ENCODE data around the gene ALK.

The ALK gene

DNA sequence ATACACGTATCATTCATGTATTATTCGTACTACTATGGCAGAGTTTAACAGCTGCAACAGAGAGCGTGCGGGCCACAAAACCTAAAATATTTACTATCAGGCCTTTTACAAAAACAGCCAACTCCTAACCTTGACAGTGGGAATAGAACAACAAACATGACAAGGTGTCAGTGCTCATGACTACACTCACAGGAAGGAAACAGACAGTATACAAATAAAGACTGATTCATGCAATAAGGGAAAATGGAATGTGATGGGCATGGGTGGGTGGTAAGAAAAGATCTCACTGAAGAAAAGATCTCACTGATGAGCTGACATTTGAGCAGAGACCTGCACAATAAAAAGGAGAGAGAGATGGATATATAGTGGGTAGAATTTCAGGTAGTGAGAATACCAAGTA is 347.8 kb downstream of the ALK start:
- DNase-seq (ENCODE audit: low spot score): no peak

DNA sequence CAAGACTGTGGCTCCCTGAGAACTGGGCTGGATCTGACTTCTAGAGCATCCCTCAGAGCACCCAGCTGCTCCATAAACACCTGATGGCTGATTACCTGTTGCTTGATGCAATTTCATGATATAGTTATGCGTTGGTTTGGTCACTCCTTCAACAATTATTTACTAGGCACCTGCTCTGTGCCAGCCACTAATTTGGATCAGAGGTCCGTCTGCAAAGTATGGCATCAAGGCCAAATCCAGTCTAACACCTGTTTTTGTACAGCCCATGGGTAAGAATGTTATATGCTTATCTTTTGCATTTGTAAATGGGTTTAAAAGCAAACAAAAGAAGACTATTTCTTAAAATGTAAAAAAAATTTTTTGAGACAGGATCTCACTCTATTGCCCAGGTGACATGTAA is 348.2 kb downstream of the ALK start:
- DNase-seq (ENCODE audit: low spot score): no peak

DNA sequence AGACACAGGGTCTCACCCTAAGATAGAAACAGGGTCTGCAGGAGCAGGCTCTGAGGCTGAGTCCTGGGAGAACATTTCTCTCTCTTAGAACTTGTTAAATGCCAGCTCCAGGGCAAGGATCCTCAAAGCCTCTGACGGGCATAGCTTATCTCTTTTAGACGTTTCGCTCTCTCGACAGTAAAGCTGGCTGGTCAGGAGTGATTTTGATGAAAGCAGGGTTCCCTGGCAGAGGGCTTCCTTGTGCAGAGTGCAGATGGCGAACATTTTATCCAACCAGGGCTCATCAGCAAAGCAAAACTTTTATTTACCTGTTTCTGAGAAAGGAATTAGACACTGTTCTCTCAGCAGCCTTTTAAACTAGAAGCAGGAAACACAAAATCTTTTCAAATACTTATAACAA is 350.8 kb downstream of the ALK start:
- DNase-seq (ENCODE audit: low spot score): no peak

DNA sequence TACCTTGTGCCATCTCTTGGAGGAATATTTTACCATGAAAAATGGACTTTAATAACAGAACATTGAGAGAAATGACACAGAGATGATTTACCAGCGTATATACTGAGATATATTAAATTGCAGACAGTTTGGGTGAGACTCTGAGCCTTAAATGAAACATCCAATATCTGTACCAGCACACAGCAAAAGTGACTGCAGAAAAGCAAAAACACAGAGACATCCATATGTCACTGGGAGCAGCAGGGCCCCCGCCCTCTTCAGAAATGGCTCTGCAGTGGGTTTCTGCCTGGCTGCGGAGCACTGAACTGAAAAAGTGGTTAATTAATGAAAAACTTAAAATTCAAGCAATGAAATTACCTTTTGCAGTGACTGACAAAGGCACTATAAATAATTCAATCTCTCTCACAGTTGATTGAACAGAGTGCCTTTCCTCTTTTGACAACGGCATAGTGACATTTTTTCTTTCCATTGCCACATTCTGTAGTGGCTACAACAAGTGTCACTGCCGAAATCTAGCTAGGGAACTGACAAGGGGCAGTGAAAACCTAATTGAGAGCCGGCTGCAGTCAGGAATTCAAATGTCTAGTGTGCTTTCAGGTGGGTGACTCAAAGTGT is 353.4 kb downstream of the ALK start:
- no peak for DNase-seq (ENCODE audit: low spot score)

DNA sequence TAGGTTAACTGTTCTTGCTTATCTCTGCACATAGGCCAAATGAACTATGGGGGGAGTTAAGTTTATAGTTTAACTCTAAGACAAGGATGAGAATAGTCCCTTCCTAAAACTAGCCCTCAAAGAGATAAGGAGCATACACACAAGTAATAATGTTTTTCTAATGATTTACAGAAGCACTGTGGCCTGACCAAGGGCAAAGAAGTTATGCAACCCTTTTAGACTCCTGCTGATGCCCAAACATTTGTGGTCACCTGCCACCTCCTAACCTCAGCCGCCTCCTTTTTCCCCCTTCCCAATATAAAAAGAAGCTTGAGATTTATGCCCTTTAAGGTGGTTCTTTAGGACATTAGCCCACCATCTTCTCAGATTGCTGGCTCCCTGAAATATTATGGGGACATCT is 357.7 kb downstream of the ALK start:
- DNase-seq (ENCODE audit: low spot score): no peak

DNA sequence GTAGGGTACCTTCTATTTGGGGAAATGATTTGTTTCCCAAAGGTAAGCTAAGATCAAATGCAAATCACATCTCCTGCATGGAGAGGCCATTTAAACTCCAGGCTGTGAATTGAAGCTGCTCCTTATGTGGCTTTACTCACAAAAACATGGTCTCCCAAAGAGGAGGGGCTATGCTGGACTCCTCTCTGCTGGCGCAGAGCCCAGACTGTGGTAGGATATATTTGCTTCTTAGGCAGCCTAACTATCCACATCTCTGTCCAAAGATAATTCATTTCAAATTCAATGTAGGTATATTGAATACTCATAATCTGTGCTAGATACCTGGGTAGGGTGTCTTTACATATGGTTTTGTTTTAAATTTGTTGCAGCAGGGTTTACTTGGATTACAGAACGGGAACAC is 358.5 kb downstream of the ALK start:
- DNase-seq (ENCODE audit: low spot score): no peak

DNA sequence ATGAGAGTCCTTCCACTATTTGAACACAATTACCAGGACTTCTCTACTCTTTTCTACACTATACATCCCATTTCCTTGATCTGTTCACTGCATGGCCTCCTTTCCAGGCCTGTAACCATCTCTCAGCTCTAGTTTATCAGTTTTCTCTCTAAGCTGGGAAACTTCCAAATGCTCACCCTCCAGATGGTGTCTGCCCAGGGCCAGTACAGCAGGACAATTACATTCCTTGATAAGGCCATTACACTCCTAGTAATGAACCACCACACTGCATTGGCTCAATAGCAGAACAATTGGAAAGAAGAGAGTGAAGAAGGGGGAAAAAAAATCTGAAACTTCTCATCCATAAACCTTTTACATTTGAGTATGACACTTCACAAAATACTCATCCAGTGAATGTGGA is 359.1 kb downstream of the ALK start:
- no peak for DNase-seq (ENCODE audit: low spot score)

DNA sequence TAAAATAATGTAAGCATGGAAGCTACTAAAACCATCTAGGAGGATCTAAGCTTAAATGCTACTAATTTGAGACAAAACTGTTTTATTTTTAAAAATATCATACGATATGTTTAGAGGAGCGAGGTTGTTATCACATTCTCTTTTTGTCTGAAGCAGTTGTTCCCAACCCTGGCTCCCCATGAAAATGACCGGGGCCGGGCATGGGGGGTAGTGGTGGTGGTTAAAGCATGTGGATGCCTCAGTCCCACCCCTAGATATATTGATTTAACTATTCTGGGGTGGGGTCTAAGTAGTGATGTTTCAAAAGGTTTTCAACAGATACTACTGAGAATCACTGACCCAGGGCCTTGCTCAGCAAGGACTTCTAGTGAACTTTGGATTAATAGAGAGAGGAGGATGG is 359.8 kb downstream of the ALK start:
- DNase-seq (ENCODE audit: low spot score): no peak

DNA sequence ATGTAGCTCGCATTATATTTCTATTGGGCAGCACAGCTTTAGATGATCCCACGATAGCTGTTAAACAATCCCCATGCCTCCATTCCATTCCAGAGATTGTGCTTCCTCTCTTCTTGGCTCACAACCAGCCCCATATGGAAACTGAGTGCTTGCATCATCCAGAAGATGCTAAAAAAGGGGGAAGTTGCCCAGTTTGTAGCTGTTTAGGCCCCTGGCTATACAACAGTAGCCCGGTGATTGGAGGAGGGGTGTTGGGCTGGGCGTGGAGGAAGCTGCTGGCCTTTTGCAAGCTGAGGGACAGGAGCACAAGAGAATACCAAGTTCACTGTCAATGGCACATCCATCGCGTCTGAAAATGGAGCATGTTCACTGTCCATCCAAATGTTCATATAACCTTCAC is 360.2 kb downstream of the ALK start:
- DNase-seq (ENCODE audit: low spot score): no peak

DNA sequence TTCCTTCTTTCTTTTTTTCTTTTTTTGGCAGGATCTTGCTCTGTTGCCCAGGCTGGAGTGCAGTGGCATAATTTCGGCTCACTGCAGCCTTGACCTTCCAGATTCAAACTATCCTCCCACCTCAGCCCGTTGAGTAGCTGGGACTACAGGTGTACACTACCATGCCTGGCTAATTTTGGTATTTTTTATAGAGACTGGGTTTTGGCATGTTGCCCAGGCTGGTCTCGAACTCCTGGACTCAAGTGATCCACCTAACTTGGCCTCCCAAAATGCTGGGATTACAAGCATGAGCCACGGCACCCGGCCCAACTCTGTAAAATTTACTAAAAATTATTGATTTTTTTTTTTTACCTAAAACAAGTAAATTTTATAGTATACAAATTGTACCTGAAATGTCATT is 360.8 kb downstream of the ALK start:
- DNase-seq (ENCODE audit: low spot score): no peak

DNA sequence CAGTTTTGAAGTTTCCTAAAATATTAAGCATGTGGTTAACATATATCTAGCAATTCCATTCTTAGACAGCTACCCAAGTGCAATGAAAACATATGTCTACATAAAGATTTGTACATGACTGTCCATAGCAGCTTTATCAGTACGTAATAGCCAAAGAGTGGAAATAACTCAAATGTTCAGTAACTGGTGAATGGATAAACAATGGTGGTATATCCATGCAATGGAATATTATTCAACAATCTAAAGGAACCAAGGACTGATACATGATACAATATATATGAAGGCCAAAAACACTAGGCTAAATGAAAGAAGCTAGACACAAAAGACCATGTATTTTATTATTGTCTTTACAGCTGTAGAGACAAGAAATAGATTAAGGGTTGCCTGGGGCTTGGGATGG is 361.4 kb downstream of the ALK start:
- DNase-seq (ENCODE audit: low spot score): no peak

DNA sequence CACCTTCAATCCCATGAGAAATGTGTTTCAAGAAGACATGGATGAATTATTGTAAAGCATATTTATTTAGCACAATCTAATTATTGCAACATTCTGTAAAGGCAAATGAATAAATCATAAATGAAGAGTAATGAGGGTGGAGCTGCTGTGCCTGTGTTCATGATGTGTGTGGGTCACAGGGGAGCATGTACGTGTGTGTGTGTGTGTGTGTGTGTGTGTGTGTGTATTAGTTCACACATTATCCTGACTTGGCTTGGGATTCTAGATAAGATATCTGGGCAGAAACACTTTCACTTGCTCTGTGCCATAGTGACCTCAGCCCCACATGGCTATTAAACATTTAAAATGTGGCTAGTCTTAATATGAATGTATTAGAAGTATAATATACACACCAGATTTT is 361.8 kb downstream of the ALK start:
- no peak for DNase-seq (ENCODE audit: low spot score)

DNA sequence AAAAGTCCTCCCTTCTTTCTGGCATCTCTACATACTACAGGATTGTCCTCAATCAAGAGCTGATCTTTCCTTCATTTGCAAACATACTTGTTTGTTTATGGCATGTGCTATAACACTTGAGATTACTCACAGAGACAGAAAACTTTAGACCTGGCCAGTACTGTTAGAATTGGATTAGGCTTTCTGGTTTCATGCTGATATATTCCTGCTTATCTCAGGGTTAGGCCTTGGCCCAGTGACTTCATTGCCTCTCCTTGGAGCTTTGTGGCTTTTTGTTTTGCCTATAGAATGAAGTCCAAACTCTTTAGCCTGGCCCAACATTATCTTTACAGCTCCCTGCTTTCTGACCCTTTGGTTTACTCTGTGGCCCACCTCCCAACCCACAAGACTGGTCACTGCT is 363.3 kb downstream of the ALK start:
- DNase-seq (ENCODE audit: low spot score): no peak

DNA sequence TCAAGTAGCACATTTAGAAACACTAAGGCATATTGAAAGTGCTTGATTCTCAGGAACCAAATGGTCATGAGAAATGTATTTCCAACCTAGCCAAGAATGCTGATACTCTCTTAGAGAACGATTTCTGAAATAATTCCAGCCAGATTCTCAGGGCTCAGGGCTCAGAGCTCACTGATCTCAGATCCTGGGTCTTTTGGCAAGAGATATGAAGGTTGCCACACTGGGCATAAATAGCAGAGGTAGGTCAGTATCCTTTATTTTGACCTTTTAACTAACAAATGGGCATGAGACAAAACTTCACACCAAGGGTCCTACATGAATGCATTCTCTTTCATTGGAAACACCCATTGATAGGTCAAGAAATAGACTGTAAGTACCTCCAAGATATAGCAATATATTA is 364.1 kb downstream of the ALK start:
- DNase-seq (ENCODE audit: low spot score): no peak

DNA sequence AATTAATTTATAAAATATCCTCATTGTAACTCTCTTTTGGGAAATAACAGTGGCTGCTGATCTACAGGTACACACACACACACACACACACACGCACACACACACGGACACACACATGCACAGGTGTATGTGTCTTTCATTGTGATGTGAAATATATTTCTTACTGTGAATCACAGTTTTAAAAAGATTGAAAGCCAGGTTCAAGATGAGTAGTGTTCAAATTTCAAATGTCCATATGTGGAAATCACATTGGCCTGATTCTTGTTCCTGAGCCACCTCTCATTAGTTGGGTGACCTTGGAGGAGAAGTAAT is 372.4 kb downstream of the ALK start:
- DNase-seq (ENCODE audit: low spot score): no peak

DNA sequence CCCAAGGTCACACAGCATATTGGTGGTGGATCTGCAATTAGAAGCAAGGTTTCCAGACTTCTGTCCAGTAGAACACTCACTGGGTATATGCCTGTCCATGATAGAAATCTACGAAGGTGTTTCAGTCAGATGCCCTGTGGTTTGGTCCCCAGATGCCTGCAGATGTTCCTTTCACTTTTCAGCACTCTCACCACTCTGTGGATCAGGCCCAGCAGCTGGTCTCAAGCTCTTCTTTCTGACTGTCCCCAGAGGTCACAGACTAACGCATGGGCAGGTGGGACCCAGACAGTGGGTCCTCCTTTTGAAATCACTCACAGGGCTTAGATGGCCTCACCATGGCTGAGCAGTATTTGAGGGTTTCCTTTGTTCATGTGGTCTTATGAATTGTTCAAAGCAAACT is 376.5 kb downstream of the ALK start:
- no peak for DNase-seq (ENCODE audit: low spot score)

DNA sequence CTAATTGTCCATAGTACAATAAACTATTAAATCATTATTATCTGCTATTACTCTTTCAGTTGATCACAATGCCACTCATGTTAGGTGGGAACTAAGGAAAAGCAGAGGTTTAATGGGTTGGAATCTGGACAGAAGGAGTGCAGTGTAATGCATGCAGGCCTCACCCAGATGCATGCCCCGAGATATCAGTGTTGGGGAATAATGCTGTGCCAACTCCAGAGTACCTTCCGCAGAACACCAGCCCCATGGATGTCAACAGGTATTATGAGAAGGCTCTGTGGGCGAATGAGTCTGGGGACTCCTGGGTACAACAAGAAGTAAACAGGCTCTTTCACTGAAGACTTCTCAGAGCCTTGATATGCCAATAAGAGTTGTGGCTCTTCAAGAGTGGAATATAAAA is 377.4 kb downstream of the ALK start:
- no peak for DNase-seq (ENCODE audit: low spot score)

DNA sequence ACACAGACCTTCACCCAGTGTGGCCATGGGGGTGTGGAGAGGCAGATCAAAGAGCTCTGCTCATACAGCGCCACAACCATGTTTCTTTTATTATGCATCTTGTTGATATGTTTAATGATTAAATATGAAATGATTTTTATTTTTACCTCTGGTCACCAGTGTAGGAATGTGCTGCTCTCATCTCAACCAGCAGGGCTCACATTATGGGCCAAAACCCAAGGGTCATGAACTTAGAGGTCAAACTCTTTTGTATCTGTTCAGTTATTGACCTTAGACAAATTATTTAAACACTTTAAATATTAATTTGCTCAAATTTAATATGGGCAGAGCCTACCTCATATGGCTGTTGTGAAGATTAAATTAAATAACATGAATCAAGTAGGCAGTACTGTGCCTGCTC is 386.2 kb downstream of the ALK start:
- DNase-seq (ENCODE audit: low spot score): no peak

DNA sequence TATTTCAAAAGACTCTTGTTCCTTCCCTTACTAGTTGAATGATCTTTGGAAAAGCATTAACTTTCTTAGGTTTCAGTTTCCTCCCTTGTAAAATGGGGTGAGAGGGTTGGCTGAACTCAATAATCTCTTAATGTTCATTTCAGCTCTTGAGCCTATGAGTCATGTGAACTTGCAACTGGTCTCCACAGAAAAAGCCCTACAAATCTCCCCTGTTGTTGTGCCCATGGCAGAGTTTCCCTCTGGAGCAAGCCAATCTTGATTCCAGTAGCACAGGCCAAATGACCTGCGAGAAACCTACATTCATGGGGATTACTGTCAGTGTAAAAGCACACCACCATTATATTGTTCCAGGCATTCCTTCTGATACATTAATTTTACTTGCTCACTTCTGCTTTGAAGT is 388.9 kb downstream of the ALK start:
- no peak for DNase-seq (ENCODE audit: low spot score)

DNA sequence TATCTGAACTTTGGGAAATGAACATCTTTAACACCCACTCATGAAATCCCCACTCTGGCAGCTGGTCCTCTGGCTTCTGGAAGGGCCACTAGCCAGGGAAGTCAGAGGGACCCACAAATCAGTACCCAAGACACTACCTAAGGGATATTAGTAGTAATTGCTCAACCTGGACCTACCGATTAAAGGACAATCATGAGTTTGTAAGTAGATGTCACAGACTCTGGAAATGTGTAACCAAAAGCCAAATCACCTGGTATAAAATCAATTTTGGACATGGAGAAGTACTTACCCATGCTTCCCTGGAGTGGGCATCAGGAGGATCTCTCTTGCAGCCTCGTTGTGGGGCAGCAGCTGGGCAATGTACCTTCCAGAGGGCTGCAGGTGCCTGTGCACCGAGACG is 389.8 kb downstream of the ALK start:
- DNase-seq (ENCODE audit: low spot score): no peak

DNA sequence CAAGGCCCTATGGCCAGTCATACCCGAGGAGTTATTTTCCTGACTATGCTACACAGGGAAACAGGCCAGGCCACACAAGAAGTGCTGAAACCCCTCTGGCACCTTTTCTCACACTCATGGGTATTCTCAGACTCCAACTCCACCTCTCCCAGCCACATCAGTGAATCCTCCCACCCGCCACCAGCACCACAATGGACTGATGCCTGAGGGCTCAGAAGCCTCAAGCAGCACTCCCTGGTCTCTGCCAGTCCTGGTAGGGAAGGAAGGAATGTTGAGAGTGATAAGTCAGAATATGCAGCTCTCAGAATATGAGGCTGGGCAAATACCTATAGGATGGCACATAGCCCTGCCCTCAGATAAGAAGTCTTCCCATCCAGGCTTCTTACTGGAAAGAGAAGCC is 391.1 kb downstream of the ALK start:
- no peak for DNase-seq (ENCODE audit: low spot score)

DNA sequence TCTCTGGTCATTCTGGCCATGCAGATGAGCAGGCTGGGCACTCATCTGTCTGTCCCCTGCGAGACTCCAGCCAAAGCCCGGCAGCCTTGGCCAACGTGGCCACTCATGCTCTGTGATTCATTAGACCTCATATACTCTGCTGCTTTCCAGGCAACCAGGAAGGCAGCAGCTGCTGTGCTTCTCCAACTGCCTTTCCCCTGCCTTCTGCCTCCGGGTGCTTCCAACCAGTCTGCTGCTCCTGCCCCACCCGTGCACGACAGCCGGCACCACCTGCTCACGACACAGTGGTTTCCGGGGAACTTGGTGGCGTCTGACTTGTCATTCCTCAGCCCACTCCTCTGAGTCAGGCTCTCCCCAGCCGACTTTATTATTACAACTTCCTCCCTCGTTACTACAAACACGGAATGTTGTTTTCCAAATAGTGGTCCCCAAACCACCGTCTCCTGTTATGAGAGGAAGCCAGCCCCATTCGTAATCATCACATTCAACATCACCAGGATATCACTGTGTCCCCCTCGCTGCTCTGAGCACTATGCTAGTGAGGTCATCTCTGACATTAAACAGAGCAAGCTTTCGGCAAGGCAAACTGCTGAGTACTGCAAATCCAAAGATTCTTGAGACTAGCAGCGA is 392.4 kb downstream of the ALK start:
- peak; percentile 79 for DNase-seq (ENCODE audit: low spot score)

DNA sequence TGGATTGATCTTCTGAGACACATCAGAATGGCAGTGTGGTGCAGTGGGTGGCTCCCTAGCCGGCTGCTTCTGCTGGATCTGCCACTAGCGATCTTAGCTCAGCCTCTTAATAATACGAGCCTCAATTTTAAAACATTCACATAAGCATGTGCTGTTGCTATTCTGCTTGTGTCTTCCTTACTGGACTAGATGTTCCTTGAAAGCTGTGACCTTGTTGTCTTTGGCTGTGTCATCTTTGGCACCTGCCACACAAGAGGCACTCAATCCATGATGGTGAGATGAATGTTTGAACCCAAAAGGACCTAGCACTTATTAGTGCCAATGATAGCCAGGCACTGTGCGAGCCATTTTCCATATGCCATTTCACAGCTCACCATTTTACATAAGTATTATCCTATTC is 393.0 kb downstream of the ALK start:
- DNase-seq (ENCODE audit: low spot score): no peak

DNA sequence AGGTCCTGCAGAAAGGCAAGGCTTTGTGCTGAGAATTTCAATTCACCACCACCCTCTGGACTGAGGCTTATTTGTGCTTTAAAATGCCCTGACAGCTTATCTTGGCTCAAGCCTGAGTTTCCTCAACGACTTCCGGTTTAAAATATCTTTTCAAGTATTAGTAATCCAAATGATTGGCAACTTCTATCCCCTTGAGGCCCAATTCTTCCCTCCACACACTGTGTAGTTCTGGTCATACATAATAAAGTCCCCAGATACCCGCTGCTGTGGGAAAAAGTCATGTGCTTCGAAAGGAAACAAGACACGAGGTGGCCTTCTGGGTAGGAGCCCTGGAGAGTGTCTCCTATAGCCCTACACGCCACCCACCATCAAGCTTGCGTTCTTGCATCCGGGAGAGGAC is 393.4 kb downstream of the ALK start:
- DNase-seq (ENCODE audit: low spot score): no peak
